HEK293 (cell line): ENCODE data around the gene C8A.

Experiments used
- CTCF ChIA-PET: fragments of 350-600 bp; formaldehyde crosslinking; extraction: SDS; loops from one replicate; lab custom pipeline; 2021; ENCODE audit warnings: antibody characterized with exemption; lab: Yijun Ruan, JAX
- POLR2A ChIA-PET: fragments of 300-600 bp; formaldehyde crosslinking; extraction: SDS; loops from one replicate; lab custom pipeline; 2020; ENCODE audit warnings: antibody characterized with exemption, inconsistent platforms; lab: Yijun Ruan, JAX
- H3K27ac ChIP-seq: fragments of 200-500 bp; sonication (Bioruptor generic); 2 replicates; pipeline ENCODE4 v1.5.1; 2014; ENCODE audit warnings: low read depth, low read length, control low read depth, inconsistent platforms; ENCODE audit errors: extremely low read depth
- H3K36me3 ChIP-seq, 2 experiments: fragments of 200-500 bp in 1 of 2; sonication (Bioruptor generic) in 1 of 2; 1 replicate in 1 of 2; 2 replicates in 1 of 2; pipeline ENCODE4 v1.5.1; 2014 to 2017; ENCODE audit warnings: inconsistent platforms in 2 of 2, low read length in 2 of 2; ENCODE audit not compliant: control insufficient read depth in 2 of 2, insufficient read depth in 1 of 2
- H3K4me1 ChIP-seq: fragments of 200-500 bp; sonication (Bioruptor generic); 2 replicates; pipeline ENCODE4 v1.5.1; 2014; ENCODE audit warnings: mild to moderate bottlenecking, low read length, inconsistent platforms; ENCODE audit not compliant: control insufficient read depth, insufficient read depth
- H3K4me3 ChIP-seq: 2 replicates; pipeline ENCODE4 v1.5.1; 2011; ENCODE audit warnings: low read depth, mild to moderate bottlenecking, control low read depth, low read length, moderate library complexity
- H3K9me3 ChIP-seq: fragments of 200-500 bp; sonication (Bioruptor generic); 2 replicates; pipeline ENCODE4 v1.5.1; 2014; ENCODE audit warnings: low read depth, low read length, inconsistent platforms; ENCODE audit not compliant: control insufficient read depth, insufficient read depth
- CTCF ChIP-seq: fragments of 450-650 bp; formaldehyde crosslinking; IDR thresholded peaks from 2 replicates; pipeline ENCODE4 v1.5.1; 2016; ENCODE audit warnings: missing biosample characterization, missing genetic modification characterization
- HOXC10 ChIP-seq: sonication (generic); formaldehyde crosslinking; IDR thresholded peaks from 2 replicates; pipeline ENCODE4 v1.8.1; 2023; ENCODE audit warnings: mild to moderate bottlenecking, missing genetic modification reagents
- KLF10 ChIP-seq: fragments of 450-650 bp; IDR thresholded peaks from 2 replicates; pipeline ENCODE4 v1.5.1; 2018; ENCODE audit warnings: missing biosample characterization, mild to moderate bottlenecking, missing genetic modification characterization
- MZF1 ChIP-seq: fragments of 450-650 bp; formaldehyde crosslinking; IDR thresholded peaks from 2 replicates; pipeline ENCODE4 v1.5.1; 2017; ENCODE audit warnings: missing biosample characterization, missing genetic modification characterization, borderline replicate concordance
- RBAK ChIP-seq: fragments of 450-650 bp; formaldehyde crosslinking; IDR thresholded peaks from 2 replicates; pipeline ENCODE4 v1.5.1; 2016; ENCODE audit warnings: missing biosample characterization, missing genetic modification characterization
- SCRT1 ChIP-seq: fragments of 450-650 bp; formaldehyde crosslinking; IDR thresholded peaks from 2 replicates; pipeline ENCODE4 v1.5.1; 2016; ENCODE audit warnings: missing biosample characterization, missing genetic modification characterization, borderline replicate concordance
- SP3 ChIP-seq: fragments of 450-650 bp; formaldehyde crosslinking; IDR thresholded peaks from 2 replicates; pipeline ENCODE4 v1.5.1; 2016; ENCODE audit warnings: missing biosample characterization, missing genetic modification characterization
- ZBTB20 ChIP-seq: fragments of 450-650 bp; formaldehyde crosslinking; IDR thresholded peaks from 2 replicates; pipeline ENCODE4 v1.5.1; 2016; ENCODE audit warnings: missing biosample characterization, missing genetic modification characterization
- ZBTB44 ChIP-seq: fragments of 450-650 bp; IDR thresholded peaks from 2 replicates; pipeline ENCODE4 v1.5.1; 2018; ENCODE audit warnings: missing biosample characterization, mild to moderate bottlenecking, missing genetic modification characterization
- ZBTB49 ChIP-seq: fragments of 450-650 bp; formaldehyde crosslinking; IDR thresholded peaks from 2 replicates; pipeline ENCODE4 v1.5.1; 2016; ENCODE audit warnings: missing biosample characterization, missing genetic modification characterization, low read depth
- ZFP3 ChIP-seq: fragments of 450-650 bp; formaldehyde crosslinking; IDR thresholded peaks from 2 replicates; pipeline ENCODE4 v1.5.1; 2016; ENCODE audit warnings: low read depth, missing biosample characterization, missing genetic modification characterization
- ZNF10 ChIP-seq: fragments of 450-650 bp; formaldehyde crosslinking; IDR thresholded peaks from 2 replicates; pipeline ENCODE4 v1.5.1; 2017; ENCODE audit warnings: missing biosample characterization, missing genetic modification characterization
- ZNF132 ChIP-seq: fragments of 450-650 bp; formaldehyde crosslinking; IDR thresholded peaks from 2 replicates; pipeline ENCODE4 v1.5.1; 2017; ENCODE audit warnings: missing biosample characterization, missing genetic modification characterization, borderline replicate concordance
- ZNF202 ChIP-seq: fragments of 450-650 bp; formaldehyde crosslinking; IDR thresholded peaks from 2 replicates; pipeline ENCODE4 v1.5.1; 2016; ENCODE audit warnings: missing biosample characterization, missing genetic modification characterization, borderline replicate concordance
- ZNF404 ChIP-seq: fragments of 450-650 bp; formaldehyde crosslinking; IDR thresholded peaks from 2 replicates; pipeline ENCODE4 v1.5.1; 2017; ENCODE audit warnings: missing biosample characterization, missing genetic modification characterization
- ZNF529 ChIP-seq: fragments of 450-650 bp; formaldehyde crosslinking; IDR thresholded peaks from 2 replicates; pipeline ENCODE4 v1.5.1; 2017; ENCODE audit warnings: missing genetic modification characterization, missing biosample characterization; ENCODE audit not compliant: insufficient replicate concordance
- ZNF555 ChIP-seq: fragments of 450-650 bp; formaldehyde crosslinking; conservative IDR thresholded peaks from 2 replicates; pipeline ENCODE4 v1.5.1; 2017; ENCODE audit warnings: missing biosample characterization, mild to moderate bottlenecking, missing genetic modification characterization, inconsistent platforms
- ZSCAN23 ChIP-seq: fragments of 450-650 bp; formaldehyde crosslinking; IDR thresholded peaks from 2 replicates; pipeline ENCODE4 v1.5.1; 2016; ENCODE audit warnings: missing biosample characterization, missing genetic modification characterization

Gene C8A

GRCh38 chr1:56898879-56899278, 44.3 kb downstream of the C8A start:
- ChIA-PET POLR2A (no interaction called here), CTCF (interaction anchor here (0.6 kb wide), 2 partner anchors 981 to 1865 kb away, joined by 4 to 5 read pairs; no protein-coding TSS in a partner anchor)
- no peak overlapping the region for H3K4me3 ChIP-seq
- no peaks in the 10 kb centered on the region for H3K4me1 ChIP-seq
- H3K27ac ChIP-seq: no peak overlapping the region
- no peaks in the 10 kb centered on the region for H3K9me3 ChIP-seq
- no peaks in the 10 kb centered on the region for H3K36me3 ChIP-seq
- TF ChIP-seq RBAK (tag by site-specific recombination) (no peak), SCRT1 (tag by site-specific recombination) (no peak), ZNF404 (tag by site-specific recombination) (no peak), ZNF10 (tag by site-specific recombination) (no peak), MZF1 (no peak), KLF10 (no peak), ZBTB49 (no peak)

- CTCF ChIA-PET: interaction anchor here (0.9 kb wide), 1 partner anchor 30 kb away, joined by 3 read pairs; no protein-coding TSS in a partner anchor
- POLR2A ChIA-PET: no interaction called here
- Histone ChIP-seq H3K9me3 (no peaks in the 10 kb centered on the region), H3K4me3 (no peak overlapping the region), H3K27ac (no peak overlapping the region), H3K36me3 (no peaks in the 10 kb centered on the region), H3K4me1 (no peaks in the 10 kb centered on the region)
- TF ChIP-seq ZFP3 (no peak), HOXC10 (CRISPR knock-in tag) (no peak), MZF1 (no peak), ZNF555 (tag by site-specific recombination) (no peak)
Measured at GRCh38 chr1:56901716-56902115, 47.1 kb downstream of the C8A start.

- H3K9me3 ChIP-seq: no peaks in the 10 kb centered on the region
- H3K4me3 ChIP-seq: no peak overlapping the region
- POLR2A ChIA-PET: no interaction called here
- H3K4me1 ChIP-seq: no peaks in the 10 kb centered on the region
- CTCF ChIA-PET: no interaction called here
- H3K27ac ChIP-seq: no peak overlapping the region
- no peak for TF ChIP-seq ZNF202 (tag by site-specific recombination)
- TF ChIP-seq ZBTB20 (tag by site-specific recombination): no peak
- TF ChIP-seq ZNF529: no peak
- TF ChIP-seq, all 188 proteins: peak for 0
- H3K36me3 ChIP-seq: no peaks in the 10 kb centered on the region
Measured at GRCh38 chr1:56903778-56904177, 49.2 kb downstream of the C8A start.

- no peaks in the 10 kb centered on the region for H3K36me3 ChIP-seq
- ChIA-PET POLR2A (no interaction called here), CTCF (interaction anchor here (1.2 kb wide), 1 partner anchor 73 kb away, joined by 5 read pairs; no protein-coding TSS in a partner anchor)
- no peaks in the 10 kb centered on the region for H3K4me1 ChIP-seq
- no peaks in the 10 kb centered on the region for H3K9me3 ChIP-seq
- H3K4me3 ChIP-seq: no peak overlapping the region
- H3K27ac ChIP-seq: no peak overlapping the region
- TF ChIP-seq ZBTB44 (tag by site-specific recombination) (no peak), ZSCAN23 (tag by site-specific recombination) (no peak), SP3 (tag by site-specific recombination) (no peak), ZNF132 (tag by site-specific recombination) (no peak), CTCF (tag by site-specific recombination) (no peak)
Measured at GRCh38 chr1:56904663-56905397, 50.2 kb downstream of the C8A start.
